SH-SY5Y (cell line): ENCODE results near the gene CMBL.

Experiments used
- GATA2 ChIP-seq: IDR thresholded peaks from 2 replicates; pipeline ENCODE4 v1.6.1; 2011; ENCODE audit warnings: mild to moderate bottlenecking, low read depth, low read length
- GATA3 ChIP-seq: IDR thresholded peaks from 2 replicates; pipeline ENCODE4 v1.6.1; 2011; ENCODE audit warnings: low read depth, mild to moderate bottlenecking, low read length, moderate library complexity

GRCh38 chr5:10278658-10279279 lies 28.9 kb downstream of the CMBL start:
- no peak for TF ChIP-seq GATA2
- TF ChIP-seq GATA3, result no peak
